ENCODE measurements around the gene LRP2BP.

Gene LRP2BP

DNA sequence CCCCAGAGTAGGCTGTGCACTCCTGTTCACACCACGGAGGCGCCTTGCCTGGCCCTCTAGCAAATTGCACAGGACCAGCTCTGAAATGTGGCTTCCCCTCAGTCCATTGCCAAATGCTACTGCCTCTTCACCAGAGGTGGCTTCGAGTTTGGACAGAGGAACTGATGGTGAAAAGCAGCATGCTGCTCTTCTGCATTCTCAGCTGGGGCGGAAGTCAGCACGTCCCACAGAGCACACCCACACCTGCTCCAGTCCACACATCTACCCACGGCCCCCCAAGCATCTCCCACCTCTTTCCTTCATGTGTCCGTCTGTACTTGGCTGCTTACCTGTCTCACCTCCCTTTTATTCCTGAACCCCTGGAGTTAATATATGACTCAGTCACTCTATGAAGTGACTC lies 43.5 kb downstream of the LRP2BP start:
- TF ChIP-seq, protein P1, sequence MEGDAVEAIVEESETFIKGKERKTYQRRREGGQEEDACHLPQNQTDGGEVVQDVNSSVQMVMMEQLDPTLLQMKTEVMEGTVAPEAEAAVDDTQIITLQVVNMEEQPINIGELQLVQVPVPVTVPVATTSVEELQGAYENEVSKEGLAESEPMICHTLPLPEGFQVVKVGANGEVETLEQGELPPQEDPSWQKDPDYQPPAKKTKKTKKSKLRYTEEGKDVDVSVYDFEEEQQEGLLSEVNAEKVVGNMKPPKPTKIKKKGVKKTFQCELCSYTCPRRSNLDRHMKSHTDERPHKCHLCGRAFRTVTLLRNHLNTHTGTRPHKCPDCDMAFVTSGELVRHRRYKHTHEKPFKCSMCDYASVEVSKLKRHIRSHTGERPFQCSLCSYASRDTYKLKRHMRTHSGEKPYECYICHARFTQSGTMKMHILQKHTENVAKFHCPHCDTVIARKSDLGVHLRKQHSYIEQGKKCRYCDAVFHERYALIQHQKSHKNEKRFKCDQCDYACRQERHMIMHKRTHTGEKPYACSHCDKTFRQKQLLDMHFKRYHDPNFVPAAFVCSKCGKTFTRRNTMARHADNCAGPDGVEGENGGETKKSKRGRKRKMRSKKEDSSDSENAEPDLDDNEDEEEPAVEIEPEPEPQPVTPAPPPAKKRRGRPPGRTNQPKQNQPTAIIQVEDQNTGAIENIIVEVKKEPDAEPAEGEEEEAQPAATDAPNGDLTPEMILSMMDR (conservative IDR thresholded peaks at IDR 0.05; ENCODE audit: low read depth): no peak
- H3K27ac ChIP-seq: no peak overlapping the region
- ChIA-PET CTCF (interaction anchor here (0.6 kb wide), 1 partner anchor 75 kb away, joined by 4 read pairs; no protein-coding TSS in a partner anchor), POLR2A (ENCODE audit: low non-redundant PET) (interaction anchor here (0.8 kb wide), 1 partner anchor 43 kb away, joined by 3 read pairs; the partner anchor contains the start of gene LRP2BP)
- DNase-seq (ENCODE audit: low spot score): no peak

DNA sequence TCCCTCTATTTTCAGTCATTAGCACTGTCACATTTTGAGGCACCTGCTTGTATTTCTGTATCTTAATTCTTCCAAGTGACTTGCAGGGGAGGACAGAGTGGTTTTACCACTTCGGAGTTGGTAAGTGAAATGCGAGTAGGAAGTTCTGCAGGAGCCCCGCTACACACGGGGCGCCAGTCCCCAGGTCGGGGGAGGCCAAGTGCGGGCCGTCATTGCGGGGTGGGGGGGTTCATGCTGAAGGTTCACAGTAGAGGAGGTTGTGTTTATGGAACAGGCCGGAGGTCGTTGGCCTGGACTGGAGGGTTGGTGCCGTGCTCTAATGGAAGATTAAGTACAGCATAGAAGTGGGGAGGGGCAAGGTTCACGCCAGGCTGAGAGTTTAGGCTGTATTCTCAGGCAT lies 44.0 kb downstream of the LRP2BP start:
- CTCF ChIA-PET: no interaction called here
- POLR2A ChIA-PET (ENCODE audit: low non-redundant PET): no interaction called here
- TF ChIP-seq, protein P1 (conservative IDR thresholded peaks at IDR 0.05; ENCODE audit: low read depth): no peak
- no peak overlapping the region for H3K27ac ChIP-seq
- no peak for DNase-seq (ENCODE audit: low spot score)

DNA sequence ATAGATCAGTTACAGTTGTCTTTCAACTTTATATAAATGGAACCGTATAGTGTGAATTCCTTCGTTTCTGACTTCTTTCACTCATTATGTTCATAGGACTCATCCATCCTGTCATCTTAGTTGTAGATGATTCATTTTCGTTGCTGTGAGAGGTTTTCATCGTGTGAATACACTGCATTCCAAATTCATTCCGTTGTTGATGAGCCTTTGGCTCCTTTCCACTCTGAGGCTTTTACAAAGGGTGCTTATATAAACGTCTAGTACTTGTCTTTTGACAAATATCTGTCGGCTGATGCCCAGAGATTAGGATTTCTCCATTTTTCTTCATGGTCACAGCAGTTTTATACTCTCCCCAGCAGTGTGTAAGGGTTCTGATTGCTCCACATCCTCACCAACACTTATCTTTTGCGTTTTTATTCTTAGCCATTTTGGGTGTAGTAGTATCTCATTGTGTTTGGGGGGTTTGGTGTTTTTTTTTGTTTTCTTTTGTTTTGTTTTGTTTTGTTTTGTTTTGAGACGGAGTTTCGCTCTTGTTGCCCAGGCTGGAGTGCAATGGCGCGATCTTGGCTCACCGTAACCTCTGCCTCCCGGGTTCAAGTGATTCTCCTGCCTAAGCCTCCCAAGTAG lies 48.6 kb downstream of the LRP2BP start:
- no peak overlapping the region for H3K27ac ChIP-seq
- TF ChIP-seq, protein P1 (conservative IDR thresholded peaks at IDR 0.05; ENCODE audit: low read depth): no peak
- DNase-seq (ENCODE audit: low spot score): no peak
- POLR2A ChIA-PET (ENCODE audit: low non-redundant PET): no interaction called here
- CTCF ChIA-PET: no interaction called here

DNA sequence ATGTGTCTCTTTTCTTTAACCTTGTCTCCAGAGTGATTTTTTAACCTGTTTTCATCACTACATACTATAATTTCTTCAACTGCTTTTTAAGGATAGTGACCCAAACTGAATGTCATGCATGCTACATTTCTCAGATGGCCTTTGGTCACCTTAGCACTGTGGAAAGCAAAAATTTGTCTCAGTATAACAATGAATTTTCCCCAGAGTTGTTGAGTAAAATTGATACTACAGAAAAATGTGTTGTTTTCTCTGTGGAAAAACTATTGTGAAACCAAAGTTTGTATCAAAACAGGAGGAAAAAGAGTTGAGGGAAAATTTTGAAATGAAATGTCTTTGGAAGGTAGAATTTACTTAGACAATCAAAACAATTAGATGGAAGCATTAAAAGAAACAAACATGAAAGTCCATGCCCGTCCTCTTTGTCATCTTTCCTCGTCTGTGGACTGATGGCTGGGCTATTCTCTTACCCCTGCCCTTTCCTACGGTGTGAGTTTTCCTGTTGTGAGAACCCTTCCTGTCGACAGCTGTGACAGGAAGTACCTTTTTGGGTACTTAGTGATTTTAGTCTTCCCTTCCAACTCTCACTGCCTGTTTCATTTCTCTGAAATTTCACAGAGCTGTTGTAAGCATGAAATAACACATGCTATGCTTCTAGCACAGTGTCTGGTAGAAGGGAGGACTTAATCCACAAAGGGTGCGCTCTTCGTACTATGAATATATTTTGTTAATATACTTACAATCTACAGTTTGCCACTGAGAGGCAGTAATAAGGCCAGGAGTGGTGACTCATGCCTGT lies 50.8 kb downstream of the LRP2BP start:
- H3K27ac ChIP-seq: no peak overlapping the region
- DNase-seq (ENCODE audit: low spot score): no peak
- POLR2A ChIA-PET (ENCODE audit: low non-redundant PET): no interaction called here
- TF ChIP-seq, protein P1 (conservative IDR thresholded peaks at IDR 0.05; ENCODE audit: low read depth): no peak
- CTCF ChIA-PET: no interaction called here

DNA sequence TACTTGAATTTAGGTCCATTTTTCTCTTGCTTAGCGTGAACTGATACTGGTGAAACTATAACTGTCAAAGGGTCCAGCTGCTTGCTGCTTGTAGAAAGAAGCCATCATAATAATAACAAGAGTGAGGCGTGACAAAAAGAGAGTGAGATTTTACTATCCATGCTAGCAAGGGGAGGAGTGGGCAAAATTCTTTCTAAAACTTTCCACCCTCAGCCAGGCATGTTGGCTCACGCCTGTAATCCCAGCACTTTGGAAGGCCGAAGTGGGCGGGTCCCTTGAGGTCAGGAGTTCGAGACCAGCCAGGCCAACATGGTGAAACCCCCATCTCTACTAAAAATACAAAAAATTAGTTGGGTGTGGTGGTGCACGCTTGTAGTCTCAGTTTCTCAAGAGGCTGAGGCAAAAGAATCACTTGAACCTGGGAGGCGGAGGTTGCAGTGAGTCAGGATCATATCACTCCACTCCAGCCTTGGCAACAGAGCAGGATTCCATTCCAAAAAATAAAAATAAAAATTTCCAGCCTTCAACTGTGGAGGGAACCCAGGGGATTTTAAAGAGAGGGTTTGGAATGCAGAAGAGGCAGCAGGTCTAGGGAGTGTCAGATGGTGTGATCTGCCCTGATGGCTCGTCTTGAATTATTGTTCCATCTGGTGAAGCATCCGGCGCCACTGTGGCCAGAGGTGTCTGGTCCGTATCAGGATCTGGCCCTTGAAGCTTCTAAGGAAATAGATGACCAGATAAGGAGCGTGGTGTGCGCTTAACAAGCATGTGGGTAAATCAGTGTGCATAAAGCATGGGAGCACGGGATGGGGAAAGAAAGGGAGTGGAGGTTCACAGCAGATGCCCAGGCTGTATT lies 51.8 kb downstream of the LRP2BP start:
- peak overlapping the region; percentile 42 for H3K27ac ChIP-seq
- TF ChIP-seq, protein P1 (conservative IDR thresholded peaks at IDR 0.05; ENCODE audit: low read depth): no peak
- ChIA-PET CTCF (interaction anchor here (1.1 kb wide), 1 partner anchor 10 kb away, joined by 5 read pairs; no protein-coding TSS in a partner anchor), POLR2A (ENCODE audit: low non-redundant PET) (no interaction called here)
- no peak for DNase-seq (ENCODE audit: low spot score)

DNA sequence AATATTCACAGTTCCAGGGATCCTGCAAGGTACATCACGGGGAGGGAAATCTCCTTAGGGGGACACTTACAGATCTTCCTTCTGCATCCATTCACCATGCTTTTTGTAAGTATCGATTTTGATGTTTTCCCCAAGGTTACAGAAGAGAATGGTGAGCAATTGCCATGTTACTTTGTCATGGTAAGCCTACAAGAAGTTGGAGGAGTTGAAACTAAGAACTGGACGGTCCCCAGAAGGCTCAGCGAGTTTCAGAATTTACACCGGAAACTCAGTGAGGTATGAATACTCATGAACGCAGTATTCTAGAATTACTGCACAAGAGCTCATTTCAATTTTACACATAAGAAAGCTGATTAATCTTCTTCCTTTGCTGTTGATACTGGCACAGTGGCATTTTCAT lies 53.9 kb downstream of the LRP2BP start:
- ChIA-PET CTCF (no interaction called here), POLR2A (ENCODE audit: low non-redundant PET) (no interaction called here)
- no peak for DNase-seq (ENCODE audit: low spot score)
- TF ChIP-seq, protein P1 (conservative IDR thresholded peaks at IDR 0.05; ENCODE audit: low read depth): no peak
- no peak overlapping the region for H3K27ac ChIP-seq

Data from RWPE1 (cell line).